GM12891 (cell line): Measurements from ENCODE around the gene HSF2BP.
"Not testable (repeated sequence)": the region's sequence is repeated elsewhere in the genome, so short reads cannot be mapped to it uniquely, and the experiment has no call there.

Experiments
- DNase-seq: peaks from one replicate; pipeline ENCODE4 v3.0.0; 2011; ENCODE audit warnings: low spot score; ENCODE audit not compliant: insufficient read length
- FAIRE-seq: peaks from 2 replicates; lab custom pipeline; 2011; peaks lifted over from hg19 to GRCh38; lab: Jason Lieb, UNC
- PAX5 ChIP-seq: IDR thresholded peaks from 2 replicates; pipeline ENCODE4 v1.6.1; 2011; ENCODE audit warnings: low read length, moderate library complexity, mild to moderate bottlenecking; ENCODE audit not compliant: insufficient read depth, severe bottlenecking
- POLR2A ChIP-seq: IDR thresholded peaks from 2 replicates; pipeline ENCODE4 v1.6.1; 2011; ENCODE audit warnings: low read depth, low read length, control low read depth
- POLR2AphosphoS5 ChIP-seq: IDR thresholded peaks from 2 replicates; pipeline ENCODE4 v1.6.1; 2011; ENCODE audit warnings: low read depth, low read length, control low read depth
- POU2F2 ChIP-seq: IDR thresholded peaks from 2 replicates; pipeline ENCODE4 v1.6.1; 2011; ENCODE audit warnings: low read depth, mild to moderate bottlenecking, control low read depth, low read length, moderate library complexity
- SPI1 ChIP-seq: IDR thresholded peaks from 2 replicates; pipeline ENCODE4 v1.6.1; 2011; ENCODE audit warnings: low read depth, low read length, control low read depth
- TAF1 ChIP-seq: IDR thresholded peaks from 2 replicates; pipeline ENCODE4 v1.6.1; 2011; ENCODE audit warnings: low read depth, low read length, control low read depth

Gene HSF2BP

DNA sequence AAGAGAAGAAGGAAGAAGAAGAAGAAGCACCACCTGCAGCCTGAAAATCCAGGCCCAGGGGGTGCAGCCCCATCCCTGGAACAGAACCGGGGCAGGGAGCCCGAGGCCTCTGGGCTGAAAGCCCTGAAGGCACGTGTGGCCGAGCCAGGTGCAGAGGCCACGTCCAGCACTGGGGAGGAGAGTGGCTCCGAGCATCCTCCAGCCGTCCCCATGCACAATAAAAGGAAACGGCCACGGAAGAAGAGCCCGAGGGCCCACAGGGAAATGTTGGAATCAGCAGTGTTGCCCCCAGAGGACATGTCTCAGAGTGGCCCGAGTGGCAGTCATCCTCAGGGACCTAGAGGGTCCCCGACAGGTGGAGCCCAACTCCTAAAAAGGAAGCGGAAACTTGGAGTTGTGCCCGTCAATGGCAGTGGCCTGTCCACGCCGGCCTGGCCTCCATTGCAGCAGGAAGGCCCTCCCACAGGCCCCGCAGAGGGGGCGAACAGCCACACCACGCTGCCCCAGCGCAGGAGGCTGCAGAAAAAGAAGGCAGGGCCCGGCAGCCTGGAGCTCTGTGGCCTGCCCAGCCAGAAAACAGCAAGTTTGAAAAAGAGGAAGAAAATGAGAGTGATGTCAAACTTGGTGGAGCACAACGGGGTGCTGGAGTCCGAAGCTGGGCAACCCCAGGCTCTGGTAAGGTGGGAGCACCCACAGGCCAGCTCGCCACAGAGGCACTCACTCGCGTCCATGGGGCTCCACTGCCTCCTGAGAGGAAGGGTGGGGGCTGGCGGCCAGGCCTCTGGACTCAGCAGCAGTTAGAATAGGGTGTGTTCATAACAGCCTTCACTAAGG is 28.5 kb upstream of the HSF2BP start:
- no peak for TF ChIP-seq POLR2A
- TF ChIP-seq TAF1: no peak
- no peak for TF ChIP-seq SPI1
- TF ChIP-seq PAX5: no peak
- no peak for TF ChIP-seq POU2F2
- no peak for TF ChIP-seq POLR2AphosphoS5
- no peak for DNase-seq
- FAIRE-seq: no peak

DNA sequence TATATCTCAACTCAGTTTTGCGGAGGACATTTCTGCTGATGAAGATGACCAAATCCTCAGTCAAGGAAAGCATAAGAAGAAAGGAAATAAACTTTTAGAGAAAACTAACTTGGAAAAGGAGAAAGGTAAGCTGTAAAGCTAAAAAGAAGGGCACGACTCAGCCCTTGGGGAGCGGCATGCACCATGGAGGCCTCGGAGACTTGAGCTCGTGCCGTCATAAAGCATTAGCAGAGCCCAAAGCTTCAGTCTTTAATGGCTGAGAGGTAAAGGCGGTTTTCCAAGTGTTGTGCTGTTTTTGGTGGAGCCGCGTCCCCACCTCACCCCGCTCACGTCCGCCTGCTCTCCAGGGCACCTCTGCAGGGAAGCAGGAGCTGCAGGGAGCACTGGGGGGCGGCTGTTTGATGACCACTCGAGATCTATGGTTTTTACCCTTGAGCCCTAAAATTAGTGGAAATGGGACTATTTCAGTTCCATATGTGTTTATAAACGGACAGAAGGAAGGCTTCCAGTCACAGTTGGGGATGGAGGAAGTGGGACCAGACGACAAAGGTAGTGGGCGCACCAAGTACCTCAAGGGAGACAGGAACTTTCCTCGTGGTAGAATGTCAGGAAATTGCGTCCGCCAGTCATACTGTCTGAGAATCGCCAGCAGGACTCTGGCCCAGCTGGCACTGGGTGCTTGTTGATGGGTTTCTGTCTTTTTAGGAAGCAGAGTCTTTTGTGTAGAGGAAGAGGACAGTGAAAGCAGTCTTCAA is 27.7 kb upstream of the HSF2BP start:
- no peak for DNase-seq
- TF ChIP-seq POU2F2 (no peak), TAF1 (no peak), POLR2AphosphoS5 (no peak), POLR2A (no peak)
- FAIRE-seq: no peak

- no peak for FAIRE-seq
- TF ChIP-seq POLR2AphosphoS5 (no peak), SPI1 (no peak)
These were observed 25.1 kb upstream of the HSF2BP start for GRCh38 chr21:43684424-43684823.

DNA sequence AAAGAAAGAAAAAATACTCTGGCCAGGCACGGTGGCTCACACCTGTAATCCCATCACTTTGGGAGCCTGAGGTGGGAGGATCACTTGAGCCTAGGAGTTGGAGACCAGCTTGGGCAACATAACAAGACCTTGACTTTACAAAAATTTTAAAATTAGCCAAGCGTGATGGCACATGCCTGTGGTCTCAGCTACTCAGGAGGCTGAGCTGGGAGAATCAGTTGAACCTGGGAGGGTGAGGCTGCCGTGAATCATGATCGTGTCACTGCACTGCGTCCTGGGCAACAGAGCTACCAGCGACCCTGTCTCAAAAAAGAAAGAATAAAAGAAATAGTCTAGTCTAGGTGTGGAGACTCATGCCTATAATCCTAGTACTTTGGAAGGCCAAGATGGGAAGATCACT is 22.4 kb upstream of the HSF2BP start:
- TF ChIP-seq PAX5: no peak
- TF ChIP-seq POLR2AphosphoS5: no peak
- no peak for TF ChIP-seq POLR2A
- TF ChIP-seq SPI1: no peak
- TF ChIP-seq POU2F2: no peak
- TF ChIP-seq TAF1: no peak
- DNase-seq: no peak
- FAIRE-seq: no peak

More at GRCh38 chr21:43684424-43684823, 25.1 kb upstream of the HSF2BP start:
- no peak for DNase-seq

DNA sequence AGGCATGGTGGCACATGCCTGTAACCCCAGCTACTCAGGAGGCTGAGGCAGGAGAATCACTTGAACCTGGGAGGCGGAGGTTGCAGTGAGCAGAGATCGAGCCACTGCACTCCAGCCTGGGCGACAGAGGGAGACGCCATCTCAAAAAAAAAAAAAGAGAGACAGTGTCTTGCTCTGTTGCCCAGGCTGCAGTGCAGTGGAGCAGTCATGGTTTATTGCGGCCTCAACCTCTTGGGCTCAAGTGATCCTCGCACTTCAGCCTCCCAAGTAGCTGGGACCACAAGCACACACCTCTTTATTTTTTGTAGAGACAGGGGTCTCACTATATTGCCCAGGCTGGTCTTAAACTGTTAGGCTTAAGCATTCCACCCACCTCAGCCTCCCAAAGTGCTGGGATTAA is 21.1 kb upstream of the HSF2BP start:
- not testable (repeated sequence) for FAIRE-seq, DNase-seq

GRCh38 chr21:43679951-43680350 is 20.7 kb upstream of the HSF2BP start:
- TF ChIP-seq SPI1 (no peak), POLR2AphosphoS5 (no peak), TAF1 (no peak), POLR2A (no peak), POU2F2 (no peak), PAX5 (no peak)
- no peak for DNase-seq
- FAIRE-seq: no peak

GRCh38 chr21:43676391-43676790 is 17.1 kb upstream of the HSF2BP start:
- FAIRE-seq (no peak), DNase-seq (no peak)
- TF ChIP-seq TAF1: no peak
- no peak for TF ChIP-seq POLR2AphosphoS5
- TF ChIP-seq SPI1: no peak
- no peak for TF ChIP-seq PAX5
- TF ChIP-seq POU2F2: no peak
- TF ChIP-seq POLR2A: no peak

- DNase-seq (no peak), FAIRE-seq (no peak)
- TF ChIP-seq SPI1: no peak
- no peak for TF ChIP-seq POLR2A
- TF ChIP-seq POLR2AphosphoS5: no peak
- TF ChIP-seq PAX5: no peak
- no peak for TF ChIP-seq POU2F2
- TF ChIP-seq TAF1: no peak
These were observed 16.6 kb upstream of the HSF2BP start for GRCh38 chr21:43675871-43676270.

GRCh38 chr21:43669828-43670605 is 10.7 kb upstream of the HSF2BP start:
- FAIRE-seq (no peak), DNase-seq (no peak)
- TF ChIP-seq POLR2AphosphoS5 (no peak), POLR2A (no peak), SPI1 (no peak), POU2F2 (no peak), TAF1 (no peak)
